Right cardiac atrium (tissue), 5 donors: ENCODE data around the gene NIPBL. TPM values are rescaled to one million over a fixed set of nuclear protein-coding genes. Genes with fewer than 3 reads are reported as not detected.
"Not testable (repeated sequence)": the region's sequence is repeated elsewhere in the genome, so short reads cannot be mapped to it uniquely, and the experiment has no call there.

Source experiments
- ATAC-seq, 2 donors: fragments of 200-7000 bp; cut with Tn5 transposase; one replicate each; pipeline versions ENCODE4 v1.8.0 to v1.9.1; 2020; ENCODE audit warnings: moderate library complexity in 2 of 2, mild to moderate bottlenecking in 1 of 2
- DNase-seq, 3 donors: peaks; one replicate each; pipeline ENCODE4 v3.0.0-alpha.2; 2020
- H3K27ac ChIP-seq: one replicate; pipeline ENCODE4 v1.5.1; 2013; ENCODE audit warnings: mild to moderate bottlenecking, low read length, control low read depth, moderate library complexity
- H3K27me3 ChIP-seq: one replicate; pipeline ENCODE4 v1.6.1; 2013; ENCODE audit not compliant: control insufficient read depth, insufficient read depth
- H3K4me1 ChIP-seq: one replicate; pipeline ENCODE4 v1.6.1; 2013; ENCODE audit warnings: low read length; ENCODE audit not compliant: control insufficient read depth, insufficient read depth
- H3K4me3 ChIP-seq: one replicate; pipeline ENCODE4 v1.5.1; 2013; ENCODE audit warnings: low read length, control low read depth
- H3K9me3 ChIP-seq: one replicate; pipeline ENCODE4 v1.6.1; 2013; ENCODE audit warnings: low read length; ENCODE audit not compliant: control insufficient read depth
- WGBS: extraction: QIAGEN DNeasy Blood & Tissue Kit; methylation state at CpG from one replicate; pipeline ENCODE4 v1.1.7; 2013; 5-methylcytosine and 5-hydroxymethylcytosine counted together
- intact Hi-C, 4 donors: fragments of 100-400 bp; cut with DNase I; formaldehyde crosslinking; loops; one replicate each; pipeline versions ENCODE4 v1.11.0 to v1.14.0; 2022 to 2023
- polyA plus RNA-seq: library from polyadenylated mRNA; stranded (reverse); fragments of 200-250 nt; gene quantifications from one replicate; pipeline ENCODE4 v1.2.3, GENCODE V29; 2013
- total RNA-seq, 4 donors: library from RNA; stranded (reverse); fragmentation: NEBNext Ultra II Directional; extraction: Animal tissue kit (Norgen Biotek cat#: 25700); gene quantifications; one replicate each; pipeline ENCODE4 v1.2.1, GENCODE V29; 2021
- donor health status: healthy with polysubstance abuse.
- donor health status: DM: no; HTN: yes; CAD: no.
- donor health status: DM: no; HTN: no; CAD: no.
- donor health status: DM: no; HTN: yes; CAD: no; lungs with severe emphysema.
- donor health status: DM: yes; HTN: yes; CAD: no.

The NIPBL gene
- total and polyA plus RNA-seq, 5 donors: 15.0 to 49.5 (median 47.4) TPM

GRCh38 chr5:36908544-36909260 is 32.1 kb downstream of the NIPBL start:
- no peak for ATAC-seq
- H3K9me3 ChIP-seq: no peaks in the 10 kb centered on the region
- intact Hi-C loops: no loop called here
- DNase-seq: no peak
- 76% methylated on average over 2 of the region's 2 CpGs for WGBS
- no peak overlapping the region for H3K27ac ChIP-seq
- no peaks in the 10 kb centered on the region for H3K27me3 ChIP-seq
- peaks cover 2% of the 10 kb centered on the region for H3K4me1 ChIP-seq
- H3K4me3 ChIP-seq: no peak overlapping the region

DNA sequence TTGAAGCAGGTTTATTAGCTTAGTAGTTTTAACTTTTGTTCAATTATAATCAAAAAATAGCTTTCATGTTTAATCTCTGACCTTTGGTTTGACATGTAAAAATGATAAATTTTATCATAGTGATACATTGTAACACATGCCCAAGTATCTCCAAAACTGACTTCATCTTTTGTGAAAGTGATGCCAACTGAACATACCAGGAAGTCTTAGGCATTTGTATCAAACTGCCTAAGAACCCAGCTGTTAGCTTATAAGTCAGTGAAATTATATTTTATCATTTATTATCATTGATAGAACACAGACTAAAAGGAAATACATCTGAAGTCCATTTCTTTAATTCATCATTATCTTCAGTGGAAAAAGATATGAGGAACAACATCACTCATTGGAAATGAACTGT is 39.1 kb downstream of the NIPBL start:
- peaks cover 1% of the 10 kb centered on the region for H3K4me1 ChIP-seq
- H3K4me3 ChIP-seq: no peak overlapping the region
- ATAC-seq (no peak), DNase-seq (no peak)
- H3K9me3 ChIP-seq: no peaks in the 10 kb centered on the region
- intact Hi-C loops: no loop called here
- H3K27me3 ChIP-seq: no peaks in the 10 kb centered on the region
- H3K27ac ChIP-seq: no peak overlapping the region

GRCh38 chr5:36916614-36917013 is 40.0 kb downstream of the NIPBL start:
- H3K27ac ChIP-seq, ATAC-seq, H3K27me3 ChIP-seq, H3K4me3 ChIP-seq, DNase-seq, intact Hi-C loops, H3K4me1 ChIP-seq, H3K9me3 ChIP-seq: not testable (repeated sequence)
- 83% methylated on average over 3 of the region's 4 CpGs for WGBS

GRCh38 chr5:36917358-36917757 is 40.8 kb downstream of the NIPBL start:
- H3K27me3 ChIP-seq, H3K9me3 ChIP-seq, H3K4me1 ChIP-seq, H3K27ac ChIP-seq, intact Hi-C loops, DNase-seq, ATAC-seq, H3K4me3 ChIP-seq: not testable (repeated sequence)
- 92% methylated on average over 1 of the region's 1 CpG for WGBS

DNA sequence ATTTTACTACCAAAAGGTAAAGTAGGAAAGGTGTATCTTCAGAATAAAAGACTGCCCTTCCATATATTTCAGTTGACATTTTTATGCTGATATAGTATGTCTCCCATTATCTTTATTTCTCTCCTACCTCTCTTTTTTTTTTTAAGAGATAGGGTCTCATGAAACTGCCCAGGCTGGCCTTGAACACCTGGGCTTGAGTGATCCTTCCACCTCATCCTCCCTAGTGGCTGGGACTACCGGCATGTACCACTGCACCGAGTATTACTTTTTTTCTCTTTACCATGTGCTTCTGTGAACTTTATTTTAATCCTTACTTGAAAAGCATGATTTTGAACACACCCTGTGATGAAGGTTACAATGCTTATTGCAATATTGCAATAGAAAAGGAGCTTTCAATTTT is 42.7 kb downstream of the NIPBL start:
- Histone ChIP-seq H3K4me3 (no peak overlapping the region), H3K27ac (no peak overlapping the region), H3K27me3 (no peaks in the 10 kb centered on the region), H3K4me1 (peaks cover 1% of the 10 kb centered on the region), H3K9me3 (no peaks in the 10 kb centered on the region)
- ATAC-seq (no peak), DNase-seq (no peak)
- 64% methylated on average over 2 of the region's 2 CpGs for WGBS
- intact Hi-C loops: no loop called here

DNA sequence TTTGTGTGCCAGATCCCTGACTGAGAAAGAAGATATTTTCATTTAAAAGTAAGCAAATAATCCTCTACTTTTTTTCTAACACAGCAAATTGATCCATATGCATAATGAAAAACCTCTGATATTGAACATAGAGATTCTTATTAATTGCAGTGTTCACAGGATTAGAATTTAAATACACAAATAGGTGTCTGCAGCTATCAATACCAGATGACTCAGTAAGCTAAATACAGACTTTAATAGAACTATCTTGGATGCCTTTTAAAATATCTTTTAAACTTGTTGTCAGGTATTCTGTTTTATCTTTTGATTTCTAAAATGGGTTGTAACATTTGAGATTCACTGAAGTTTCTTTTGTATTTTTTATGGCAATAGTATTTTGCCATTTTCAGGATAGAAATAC is 43.1 kb downstream of the NIPBL start:
- intact Hi-C loops: no loop called here
- peaks cover 1% of the 10 kb centered on the region for H3K4me1 ChIP-seq
- H3K4me3 ChIP-seq: no peak overlapping the region
- no peaks in the 10 kb centered on the region for H3K27me3 ChIP-seq
- no peak for DNase-seq
- H3K9me3 ChIP-seq: no peaks in the 10 kb centered on the region
- no peak overlapping the region for H3K27ac ChIP-seq
- ATAC-seq: no peak

- no peak for ATAC-seq
- no peak overlapping the region for H3K27ac ChIP-seq
- no peak for DNase-seq
- H3K9me3 ChIP-seq: no peaks in the 10 kb centered on the region
- no peaks in the 10 kb centered on the region for H3K27me3 ChIP-seq
- H3K4me3 ChIP-seq: no peak overlapping the region
- 21% methylated on average over 1 of the region's 1 CpG for WGBS
- intact Hi-C loops: no loop called here
- H3K4me1 ChIP-seq: peaks cover 3% of the 10 kb centered on the region
These were observed 52.4 kb downstream of the NIPBL start for GRCh38 chr5:36928947-36929346.

DNA sequence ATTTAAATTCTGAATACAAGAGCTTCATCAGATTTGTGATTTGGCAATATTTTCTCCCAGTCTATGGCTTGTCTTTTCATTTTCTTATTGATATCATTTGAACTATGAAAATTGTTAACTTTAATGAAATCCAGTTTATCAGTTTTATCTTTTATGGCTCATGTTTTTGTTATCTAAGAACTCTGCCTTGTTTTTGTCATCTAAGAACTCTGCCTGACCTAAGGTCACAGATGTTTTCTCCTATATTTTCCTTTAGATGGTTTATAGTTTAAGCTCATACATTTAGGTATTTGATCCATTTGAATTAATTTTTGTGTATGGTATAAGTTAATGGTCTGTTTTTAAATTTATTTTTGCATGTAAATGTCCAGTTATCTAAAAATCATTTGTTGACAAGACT is 52.9 kb downstream of the NIPBL start:
- no peaks in the 10 kb centered on the region for H3K27me3 ChIP-seq
- no peak overlapping the region for H3K27ac ChIP-seq
- no peaks in the 10 kb centered on the region for H3K9me3 ChIP-seq
- intact Hi-C loops: no loop called here
- DNase-seq: no peak
- ATAC-seq: no peak
- H3K4me3 ChIP-seq: no peak overlapping the region
- peaks cover 3% of the 10 kb centered on the region for H3K4me1 ChIP-seq

DNA sequence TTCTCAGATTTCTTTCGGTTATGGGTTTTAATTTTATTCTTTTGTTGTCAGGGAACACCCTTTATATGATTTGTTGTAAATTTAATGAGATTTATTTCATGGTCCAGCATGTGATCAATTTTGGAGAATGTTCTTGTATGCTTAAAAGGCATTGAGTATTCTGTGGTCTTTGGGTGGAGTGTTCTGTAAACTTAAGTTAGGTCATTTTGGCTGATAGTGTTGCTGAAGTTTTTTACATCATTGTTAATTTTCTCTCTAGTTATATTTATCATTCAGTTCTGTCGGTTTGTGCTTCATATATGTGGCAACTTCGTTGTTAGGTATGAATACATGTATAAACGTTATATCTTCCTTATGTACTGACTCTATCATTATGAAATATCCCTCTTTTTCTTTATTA is 55.5 kb downstream of the NIPBL start:
- intact Hi-C loops: no loop called here
- no peak for DNase-seq
- Histone ChIP-seq H3K4me3 (no peak overlapping the region), H3K27ac (no peak overlapping the region), H3K27me3 (no peaks in the 10 kb centered on the region), H3K9me3 (no peaks in the 10 kb centered on the region), H3K4me1 (peaks cover 2% of the 10 kb centered on the region)
- no peak for ATAC-seq
- 93% methylated on average over 4 of the region's 4 CpGs for WGBS

DNA sequence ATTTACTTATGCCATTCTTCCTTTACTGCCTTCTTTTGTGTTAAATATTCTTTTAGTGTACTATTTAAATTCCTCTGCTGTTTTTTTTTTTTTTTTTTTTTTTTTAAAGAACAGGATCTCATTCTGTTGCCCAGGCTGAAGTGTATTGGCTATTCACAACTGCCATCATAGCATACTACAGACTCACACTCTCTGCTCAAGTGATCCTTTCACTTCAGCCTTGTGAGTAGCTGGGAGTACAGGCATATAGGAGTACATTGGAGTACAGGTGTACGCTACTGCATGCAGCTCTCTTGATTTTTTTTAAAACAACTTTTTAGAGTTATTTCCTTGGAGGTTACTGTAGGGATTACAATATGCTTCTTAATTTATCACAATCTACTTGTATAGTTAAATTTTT is 56.1 kb downstream of the NIPBL start:
- Histone ChIP-seq H3K27me3 (no peaks in the 10 kb centered on the region), H3K27ac (no peak overlapping the region), H3K9me3 (no peaks in the 10 kb centered on the region), H3K4me3 (no peak overlapping the region), H3K4me1 (peaks cover 2% of the 10 kb centered on the region)
- 97% methylated on average over 1 of the region's 1 CpG for WGBS
- no peak for DNase-seq
- intact Hi-C loops: no loop called here
- no peak for ATAC-seq

GRCh38 chr5:36934740-36935356 is 58.3 kb downstream of the NIPBL start:
- Histone ChIP-seq H3K4me3 (no peak overlapping the region), H3K4me1 (peaks cover 7% of the 10 kb centered on the region), H3K9me3 (no peaks in the 10 kb centered on the region), H3K27me3 (no peaks in the 10 kb centered on the region), H3K27ac (no peak overlapping the region)
- ATAC-seq: no peak
- DNase-seq: no peak
- intact Hi-C loops: no loop called here
- 91% methylated on average over 3 of the region's 3 CpGs for whole genome bisulfite sequencing

GRCh38 chr5:36935805-36936204 is 59.2 kb downstream of the NIPBL start:
- intact Hi-C loops: no loop called here
- 91% methylated on average over 1 of the region's 1 CpG for WGBS
- H3K4me1 ChIP-seq: peaks cover 7% of the 10 kb centered on the region

More at GRCh38 chr5:36935805-36936204, 59.2 kb downstream of the NIPBL start:
- H3K9me3 ChIP-seq: no peaks in the 10 kb centered on the region
- no peak for ATAC-seq
- no peak for DNase-seq
- H3K4me3 ChIP-seq: no peak overlapping the region
- H3K27me3 ChIP-seq: no peaks in the 10 kb centered on the region
- no peak overlapping the region for H3K27ac ChIP-seq
